ENCODE measurements around the gene PRRT3. TPM values are rescaled to one million over a fixed set of nuclear protein-coding genes. Genes with fewer than 3 reads are reported as not detected.

The PRRT3 gene
- total RNA-seq (2022) = 1.2 and 1.6 TPM in 2 replicates
- Bru-seq, nascent RNA = percentile 34 among the genes with signal in this experiment
- BruChase-seq, experiment 1, labeled RNA remaining after a 6-hour chase = percentile 49 among the genes with signal in this experiment
- BruChase-seq, experiment 2, labeled RNA remaining after a 2-hour chase = percentile 43 among the genes with signal in this experiment
- long read RNA-seq, partial matches to known transcripts = 2 of 5 reads
- long read RNA-seq, other reads (novel, unspliced or antisense) = 3 of 5 reads

GRCh38 chr3:9951962-9952805 lies at the start of gene PRRT3:
TSS of gene PRRT3 (minus strand) at chr3:9952408. CDS start at chr3:9950115, 2,293 bp downstream.
- H3K4me1 Mint-ChIP-seq (ENCODE audit: low read depth, unreplicated experiment) = peaks cover 13% of the 10 kb centered on the region
- no peak for TF ChIP-seq CTCF (IDR thresholded peaks at IDR 0.05; ENCODE audit: unreplicated experiment)
- no TSS peak for BruUV-seq (replicated peaks)
- peak within 1 kb of the TSS; percentile 60 for H3K4me3 Mint-ChIP-seq (ENCODE audit: low read depth, unreplicated experiment)
- peaks cover 19% of the 10 kb centered on the region for H3K36me3 Mint-ChIP-seq (ENCODE audit: insufficient read depth, unreplicated experiment)
- no peaks in the 10 kb centered on the region for H3K27me3 Mint-ChIP-seq (ENCODE audit: unreplicated experiment)
- H3K27ac Mint-ChIP-seq (ENCODE audit: unreplicated experiment) = no peak within 1 kb of the TSS
- CTCF ChIA-PET = interaction anchor here (0.6 to 0.8 kb wide), 3 partner anchors 11 to 94 kb away, joined by 3 read pairs; no protein-coding TSS in a partner anchor
- intact Hi-C loops (cut with micrococcal nuclease; ENCODE audit: unreplicated experiment) = no loop called here
- no peak for DNase-seq
- no peaks in the 10 kb centered on the region for H3K9me3 Mint-ChIP-seq (ENCODE audit: low read depth, unreplicated experiment)

- CTCF ChIA-PET = no interaction called here
- Mint-ChIP-seq H3K4me3 (ENCODE audit: low read depth, unreplicated experiment) (no peak overlapping the region), H3K9me3 (ENCODE audit: low read depth, unreplicated experiment) (no peaks in the 10 kb centered on the region), H3K36me3 (ENCODE audit: insufficient read depth, unreplicated experiment) (peaks cover 5% of the 10 kb centered on the region), H3K27me3 (ENCODE audit: unreplicated experiment) (no peaks in the 10 kb centered on the region), H3K4me1 (ENCODE audit: low read depth, unreplicated experiment) (no peaks in the 10 kb centered on the region), H3K27ac (ENCODE audit: unreplicated experiment) (no peak overlapping the region)
- no TSS peak for BruUV-seq (replicated peaks)
- DNase-seq = no peak
- intact Hi-C loops (cut with micrococcal nuclease; ENCODE audit: unreplicated experiment) = no loop called here
- no peak for TF ChIP-seq CTCF (IDR thresholded peaks at IDR 0.05; ENCODE audit: unreplicated experiment)
Observed at GRCh38 chr3:10000686-10001085, 48.5 kb upstream of the PRRT3 start.

GRCh38 chr3:9994086-9994844 lies 42.1 kb upstream of the PRRT3 start:
- no peak for TF ChIP-seq CTCF (IDR thresholded peaks at IDR 0.05; ENCODE audit: unreplicated experiment)
- H3K9me3 Mint-ChIP-seq (ENCODE audit: low read depth, unreplicated experiment) = no peaks in the 10 kb centered on the region
- H3K4me3 Mint-ChIP-seq (ENCODE audit: low read depth, unreplicated experiment) = no peak overlapping the region
- intact Hi-C loops (cut with micrococcal nuclease; ENCODE audit: unreplicated experiment) = no loop called here
- no peaks in the 10 kb centered on the region for H3K4me1 Mint-ChIP-seq (ENCODE audit: low read depth, unreplicated experiment)
- no peak overlapping the region for H3K27ac Mint-ChIP-seq (ENCODE audit: unreplicated experiment)
- DNase-seq = no peak
- no peaks in the 10 kb centered on the region for H3K27me3 Mint-ChIP-seq (ENCODE audit: unreplicated experiment)
- BruUV-seq (replicated peaks) = no TSS peak
- peaks cover 5% of the 10 kb centered on the region for H3K36me3 Mint-ChIP-seq (ENCODE audit: insufficient read depth, unreplicated experiment)
- CTCF ChIA-PET = no interaction called here

- intact Hi-C loops (cut with micrococcal nuclease; ENCODE audit: unreplicated experiment) = no loop called here
- Mint-ChIP-seq H3K4me3 (ENCODE audit: low read depth, unreplicated experiment) (peak overlapping the region; percentile 88), H3K4me1 (ENCODE audit: low read depth, unreplicated experiment) (peaks cover 8% of the 10 kb centered on the region), H3K27ac (ENCODE audit: unreplicated experiment) (peak overlapping the region; percentile 95), H3K36me3 (ENCODE audit: insufficient read depth, unreplicated experiment) (peaks cover 24% of the 10 kb centered on the region), H3K27me3 (ENCODE audit: unreplicated experiment) (no peaks in the 10 kb centered on the region), H3K9me3 (ENCODE audit: low read depth, unreplicated experiment) (no peaks in the 10 kb centered on the region)
- no peak for DNase-seq
- no peak for TF ChIP-seq CTCF (IDR thresholded peaks at IDR 0.05; ENCODE audit: unreplicated experiment)
- CTCF ChIA-PET = interaction anchor here (1.1 to 2.0 kb wide), 2 partner anchors 9 to 40 kb away, joined by 3 to 4 read pairs; no protein-coding TSS in a partner anchor
- BruUV-seq (replicated peaks) = TSS peak; percentile 62
Observed at GRCh38 chr3:9986230-9986725, 34.1 kb upstream of the PRRT3 start.

Measured in Calu3 (cell line).